Ishikawa (cell line): ENCODE data around the gene VTI1A.

Experiments used
- CEBPB ChIP-seq: IDR thresholded peaks from 2 replicates; pipeline ENCODE4 v1.6.1; 2012
- CREB1 ChIP-seq: IDR thresholded peaks from 2 replicates; pipeline ENCODE4 v1.6.1; 2012; ENCODE audit warnings: low read depth
- EGR1 ChIP-seq: IDR thresholded peaks from 2 replicates; pipeline ENCODE4 v1.6.1; 2012
- EP300 ChIP-seq: IDR thresholded peaks from 2 replicates; pipeline ENCODE4 v1.6.1; 2012; ENCODE audit warnings: borderline replicate concordance
- FOXM1 ChIP-seq: IDR thresholded peaks from 2 replicates; pipeline ENCODE4 v1.6.1; 2012; ENCODE audit warnings: low read depth, borderline replicate concordance
- RAD21 ChIP-seq: IDR thresholded peaks from 2 replicates; pipeline ENCODE4 v1.6.1; 2012; ENCODE audit warnings: low read depth
- TAF1 ChIP-seq: IDR thresholded peaks from 2 replicates; pipeline ENCODE4 v1.6.1; 2012; ENCODE audit warnings: low read depth, mild to moderate bottlenecking
- TEAD4 ChIP-seq: IDR thresholded peaks from 2 replicates; pipeline ENCODE4 v1.6.1; 2012
- YY1 ChIP-seq: IDR thresholded peaks from 2 replicates; pipeline ENCODE4 v1.6.1; 2012; ENCODE audit warnings: low read depth
- ZBTB7A ChIP-seq: IDR thresholded peaks from 2 replicates; pipeline ENCODE4 v1.6.1; 2012; ENCODE audit warnings: low read depth
- TF ChIP-seq, protein P1 (sequence below): IDR thresholded peaks from 2 replicates; pipeline ENCODE4 v1.6.1; 2012
- TF ChIP-seq, protein P2 (sequence below): IDR thresholded peaks from 2 replicates; pipeline ENCODE4 v1.6.1; 2012
- TF ChIP-seq, protein P3 (sequence below): IDR thresholded peaks from 2 replicates; pipeline ENCODE4 v1.6.1; 2012; ENCODE audit warnings: low read depth, mild to moderate bottlenecking

DNA sequence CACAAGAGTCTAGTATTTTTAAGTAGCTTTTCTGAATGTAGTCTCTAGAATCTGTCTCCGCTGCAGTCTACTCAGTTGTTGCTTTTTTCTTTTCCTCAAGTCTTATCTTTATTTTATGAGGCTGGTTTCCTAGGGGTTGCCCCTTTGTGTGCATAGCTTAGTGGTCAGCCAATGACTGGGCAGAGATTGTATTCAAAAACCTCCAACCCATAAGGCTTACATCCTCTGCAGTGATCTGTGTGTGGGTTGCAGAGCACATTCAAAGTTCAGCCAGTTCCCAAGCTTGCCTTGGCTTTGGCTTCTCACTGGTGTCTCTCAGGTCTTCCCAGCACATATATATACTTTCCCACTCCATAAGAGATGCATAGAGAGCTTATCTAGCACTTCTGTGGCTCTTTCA lies 343.0 kb downstream of the VTI1A start:
- TF ChIP-seq ZBTB7A (no peak), EP300 (no peak), TAF1 (no peak), YY1 (no peak), FOXM1 (no peak), EGR1 (no peak), CEBPB (no peak), RAD21 (no peak), TEAD4 (no peak), CREB1 (no peak)
- TF ChIP-seq, protein P1, sequence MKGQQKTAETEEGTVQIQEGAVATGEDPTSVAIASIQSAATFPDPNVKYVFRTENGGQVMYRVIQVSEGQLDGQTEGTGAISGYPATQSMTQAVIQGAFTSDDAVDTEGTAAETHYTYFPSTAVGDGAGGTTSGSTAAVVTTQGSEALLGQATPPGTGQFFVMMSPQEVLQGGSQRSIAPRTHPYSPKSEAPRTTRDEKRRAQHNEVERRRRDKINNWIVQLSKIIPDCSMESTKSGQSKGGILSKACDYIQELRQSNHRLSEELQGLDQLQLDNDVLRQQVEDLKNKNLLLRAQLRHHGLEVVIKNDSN = no peak
- TF ChIP-seq, protein P2, sequence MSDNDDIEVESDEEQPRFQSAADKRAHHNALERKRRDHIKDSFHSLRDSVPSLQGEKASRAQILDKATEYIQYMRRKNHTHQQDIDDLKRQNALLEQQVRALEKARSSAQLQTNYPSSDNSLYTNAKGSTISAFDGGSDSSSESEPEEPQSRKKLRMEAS = no peak
- TF ChIP-seq, protein P3, sequence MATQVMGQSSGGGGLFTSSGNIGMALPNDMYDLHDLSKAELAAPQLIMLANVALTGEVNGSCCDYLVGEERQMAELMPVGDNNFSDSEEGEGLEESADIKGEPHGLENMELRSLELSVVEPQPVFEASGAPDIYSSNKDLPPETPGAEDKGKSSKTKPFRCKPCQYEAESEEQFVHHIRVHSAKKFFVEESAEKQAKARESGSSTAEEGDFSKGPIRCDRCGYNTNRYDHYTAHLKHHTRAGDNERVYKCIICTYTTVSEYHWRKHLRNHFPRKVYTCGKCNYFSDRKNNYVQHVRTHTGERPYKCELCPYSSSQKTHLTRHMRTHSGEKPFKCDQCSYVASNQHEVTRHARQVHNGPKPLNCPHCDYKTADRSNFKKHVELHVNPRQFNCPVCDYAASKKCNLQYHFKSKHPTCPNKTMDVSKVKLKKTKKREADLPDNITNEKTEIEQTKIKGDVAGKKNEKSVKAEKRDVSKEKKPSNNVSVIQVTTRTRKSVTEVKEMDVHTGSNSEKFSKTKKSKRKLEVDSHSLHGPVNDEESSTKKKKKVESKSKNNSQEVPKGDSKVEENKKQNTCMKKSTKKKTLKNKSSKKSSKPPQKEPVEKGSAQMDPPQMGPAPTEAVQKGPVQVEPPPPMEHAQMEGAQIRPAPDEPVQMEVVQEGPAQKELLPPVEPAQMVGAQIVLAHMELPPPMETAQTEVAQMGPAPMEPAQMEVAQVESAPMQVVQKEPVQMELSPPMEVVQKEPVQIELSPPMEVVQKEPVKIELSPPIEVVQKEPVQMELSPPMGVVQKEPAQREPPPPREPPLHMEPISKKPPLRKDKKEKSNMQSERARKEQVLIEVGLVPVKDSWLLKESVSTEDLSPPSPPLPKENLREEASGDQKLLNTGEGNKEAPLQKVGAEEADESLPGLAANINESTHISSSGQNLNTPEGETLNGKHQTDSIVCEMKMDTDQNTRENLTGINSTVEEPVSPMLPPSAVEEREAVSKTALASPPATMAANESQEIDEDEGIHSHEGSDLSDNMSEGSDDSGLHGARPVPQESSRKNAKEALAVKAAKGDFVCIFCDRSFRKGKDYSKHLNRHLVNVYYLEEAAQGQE = no peak
